SK-N-SH (cell line): Measurements from ENCODE around the gene NDUFA6. TPM values are rescaled to one million over a fixed set of nuclear protein-coding genes. Genes with fewer than 3 reads are reported as not detected.
"Not testable (repeated sequence)": the region's sequence is repeated elsewhere in the genome, so short reads cannot be mapped to it uniquely, and the experiment has no call there.

Experiments
- CTCF ChIA-PET: fragments of 300-600, 350-600 bp; formaldehyde crosslinking; extraction: SDS; loops from one replicate; lab custom pipeline; 2021; lab: Yijun Ruan, JAX
- POLR2A ChIA-PET: fragments of 350-600 bp; sonication (Branson Sonifier 250); formaldehyde crosslinking; extraction: SDS; loops from one replicate; lab custom pipeline; 2020; ENCODE audit warnings: antibody characterized with exemption, inconsistent platforms; lab: Yijun Ruan, JAX
- DNase-seq: peaks from one replicate; pipeline ENCODE4 v3.0.0; 2012
- H2AFZ ChIP-seq: fragments of 200-600 bp; sonication (generic); 2 replicates; pipeline ENCODE4 v1.8.1; 2016; ENCODE audit warnings: antibody characterized with exemption, mild to moderate bottlenecking, low read depth
- H3F3A ChIP-seq: fragments of 200-600 bp; sonication (generic); replicated peaks from 2 replicates; pipeline ENCODE3; 2016; ENCODE audit warnings: antibody characterized with exemption, mild to moderate bottlenecking; ENCODE audit not compliant: insufficient read depth
- H3K27ac ChIP-seq, 2 experiments: fragments of 200-500 bp in 1 of 2; fragments of 200-600 bp in 1 of 2; sonication (Bioruptor generic) in 1 of 2; sonication (generic), shearing (Covaris generic) in 1 of 2; 2 replicates each; pipeline versions ENCODE4 v1.5.1 to v1.6.1; 2014 to 2016; ENCODE audit warnings: low read depth in 2 of 2, inconsistent platforms in 1 of 2, low read length in 1 of 2, mild to moderate bottlenecking in 1 of 2, mixed read lengths in 1 of 2
- H3K27me3 ChIP-seq: fragments of 200-600 bp; sonication (generic), shearing (Covaris generic); 2 replicates; pipeline ENCODE4 v1.6.1; 2016; ENCODE audit warnings: mixed run types; ENCODE audit not compliant: insufficient read depth
- H3K36me3 ChIP-seq, 2 experiments: fragments of 200-500 bp in 1 of 2; fragments of 200-600 bp in 1 of 2; sonication (Bioruptor generic) in 1 of 2; sonication (generic) in 1 of 2; replicated peaks in 1 of 2; 2 replicates each; pipeline versions ENCODE3 to v1.5.1; 2014 to 2016; ENCODE audit warnings: low read length in 1 of 2, mild to moderate bottlenecking in 1 of 2; ENCODE audit not compliant: insufficient read depth in 2 of 2, control insufficient read depth in 1 of 2
- H3K4me1 ChIP-seq, 2 experiments: fragments of 200-500 bp in 1 of 2; fragments of 200-600 bp in 1 of 2; sonication (Bioruptor generic) in 1 of 2; sonication (generic), shearing (Covaris generic) in 1 of 2; 2 replicates each; pipeline versions ENCODE4 v1.5.1 to v1.6.1; 2014 to 2016; ENCODE audit warnings: low read depth in 1 of 2, low read length in 1 of 2, mixed run types in 1 of 2; ENCODE audit not compliant: insufficient read depth in 2 of 2, control insufficient read depth in 1 of 2
- H3K4me2 ChIP-seq: fragments of 200-600 bp; sonication (generic), shearing (Covaris generic); 2 replicates; pipeline ENCODE4 v1.6.1; 2017; ENCODE audit warnings: mixed run types
- H3K4me3 ChIP-seq, 2 experiments: fragments of 200-500 bp in 1 of 2; fragments of 200-600 bp in 1 of 2; sonication (Bioruptor generic) in 1 of 2; sonication (generic), shearing (Covaris generic) in 1 of 2; 2 replicates each; pipeline versions ENCODE4 v1.5.1 to v1.8.1; 2014 to 2016; ENCODE audit warnings: low read depth in 2 of 2, inconsistent platforms in 1 of 2, low read length in 1 of 2, mild to moderate bottlenecking in 1 of 2, mixed read lengths in 1 of 2, moderate library complexity in 1 of 2
- H3K79me2 ChIP-seq: fragments of 200-600 bp; sonication (generic); 2 replicates; pipeline ENCODE4 v1.8.1; 2017; ENCODE audit warnings: mild to moderate bottlenecking; ENCODE audit not compliant: insufficient read depth
- H3K9ac ChIP-seq: fragments of 200-600 bp; sonication (generic); 2 replicates; pipeline ENCODE4 v1.6.1; 2017; ENCODE audit warnings: mixed run types
- H3K9me2 ChIP-seq: fragments of 200-600 bp; sonication (generic); 2 replicates; pipeline ENCODE4 v1.6.1; 2017; ENCODE audit warnings: mixed run types
- H3K9me3 ChIP-seq: fragments of 200-600 bp; sonication (generic); 2 replicates; pipeline ENCODE4 v1.6.1; 2017; ENCODE audit warnings: mixed run types, mild to moderate bottlenecking, moderate library complexity
- H4K20me1 ChIP-seq: fragments of 200-600 bp; sonication (generic); 2 replicates; pipeline ENCODE4 v1.6.1; 2017; ENCODE audit warnings: mild to moderate bottlenecking, mixed run types; ENCODE audit not compliant: insufficient read depth
- EZH2phosphoT487 ChIP-seq: fragments of 200-600 bp; sonication (generic); IDR thresholded peaks from 2 replicates; pipeline ENCODE4 v1.6.1; 2017; ENCODE audit warnings: low read depth, mixed run types, mild to moderate bottlenecking, antibody characterized with exemption, moderate library complexity, borderline replicate concordance
- FOSL2 ChIP-seq: IDR thresholded peaks from 2 replicates; pipeline ENCODE4 v1.4.0; 2012; ENCODE audit warnings: low read depth, mild to moderate bottlenecking, moderate library complexity, borderline replicate concordance
- GATA2 ChIP-seq: sonication (generic); formaldehyde crosslinking; IDR thresholded peaks from 2 replicates; pipeline ENCODE4 v1.5.0; 2020; ENCODE audit warnings: mild to moderate bottlenecking, missing genetic modification reagents
- MAX ChIP-seq: IDR thresholded peaks from 2 replicates; pipeline ENCODE4 v1.4.0; 2012; ENCODE audit warnings: low read depth
- NFIC ChIP-seq: IDR thresholded peaks from 2 replicates; pipeline ENCODE4 v1.4.0; 2012; ENCODE audit warnings: borderline replicate concordance
- PBX3 ChIP-seq: IDR thresholded peaks from 2 replicates; pipeline ENCODE4; 2012
- POLR2AphosphoS5 ChIP-seq: IDR thresholded peaks from 2 replicates; pipeline ENCODE4 v1.6.1; 2012; ENCODE audit warnings: low read depth, low read length
- RAD21 ChIP-seq: IDR thresholded peaks from 2 replicates; pipeline ENCODE4 v1.6.1; 2012; ENCODE audit warnings: mild to moderate bottlenecking, low read length
- RCOR1 ChIP-seq: fragments of 150-350 bp; IDR thresholded peaks from 2 replicates; pipeline ENCODE4 v1.6.1; 2017; ENCODE audit warnings: antibody characterized with exemption, low read length
- TAF1 ChIP-seq: IDR thresholded peaks from 2 replicates; pipeline ENCODE4 v1.6.1; 2012; ENCODE audit warnings: low read depth, mild to moderate bottlenecking, low read length, moderate library complexity, borderline replicate concordance
- TCF12 ChIP-seq: IDR thresholded peaks from 2 replicates; pipeline ENCODE4 v1.4.0; 2012
- TEAD4 ChIP-seq: IDR thresholded peaks from 2 replicates; pipeline ENCODE4 v1.4.0; 2012; ENCODE audit warnings: mild to moderate bottlenecking, borderline replicate concordance; ENCODE audit not compliant: insufficient read depth
- WGBS: methylation state at CpG from one replicate; pipeline ENCODE4 v1.1.6; 2017; ENCODE audit warnings: low lambda C conversion rate; 5-methylcytosine and 5-hydroxymethylcytosine counted together
- polyA plus RNA-seq, 3 experiments: library from polyadenylated mRNA; depleted of rRNA; stranded (reverse); fragments of >200 nt; gene quantifications; 2 replicates each; pipeline ENCODE4 v1.2.3, GENCODE V29; 2012
- TF ChIP-seq, protein P1 (sequence below): IDR thresholded peaks from 2 replicates; pipeline ENCODE4 v1.4.0; 2012; ENCODE audit warnings: low read depth, borderline replicate concordance

NDUFA6 gene
- polyA plus RNA-seq, 1 of the 3 experiments (the other 2 are of a cell fraction) = 42.0 TPM

DNA sequence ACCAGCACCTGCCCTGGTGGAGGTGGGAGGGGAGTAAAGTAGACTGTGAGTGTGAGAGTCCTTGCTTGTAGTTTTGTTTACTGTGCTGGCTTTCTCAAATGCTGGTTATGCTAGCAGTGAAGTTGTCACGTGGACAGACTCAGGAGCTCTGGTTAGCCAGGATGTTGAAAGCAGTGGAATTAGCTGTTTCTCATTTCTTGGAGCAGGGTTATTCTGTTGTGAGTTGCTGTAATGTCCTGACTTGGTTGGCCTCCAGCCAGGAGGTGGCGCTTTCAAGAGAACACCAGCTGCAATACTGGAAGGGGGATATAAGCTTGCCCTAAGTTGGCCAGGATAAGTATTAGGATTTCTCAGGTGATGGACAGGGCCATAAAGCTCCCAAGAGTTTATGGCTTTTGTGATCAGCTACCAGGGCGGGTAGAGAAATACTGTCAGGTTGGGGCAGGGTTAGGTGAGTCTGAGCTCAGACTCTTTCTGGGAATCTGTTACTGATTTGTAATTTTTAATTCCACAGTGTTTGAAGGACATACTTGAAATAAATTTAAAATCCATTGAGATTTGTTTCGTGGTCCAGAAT lies 26.4 kb upstream of the NDUFA6 start:
- CTCF ChIA-PET = interaction anchor here (0.8 to 1.1 kb wide), 2 partner anchors 314 to 327 kb away, joined by 3 read pairs; no protein-coding TSS in a partner anchor
- 85% methylated on average over 2 of the region's 4 CpGs for WGBS
- Histone ChIP-seq H3K9ac (no peak overlapping the region), H2AFZ (no peak overlapping the region), H4K20me1 (no peaks in the 10 kb centered on the region), H3K4me2 (no peak overlapping the region), H3K27ac (no peak overlapping the region), H3K4me3 (no peak overlapping the region), H3K79me2 (no peaks in the 10 kb centered on the region), H3K36me3 (no peaks in the 10 kb centered on the region), H3K9me3 (no peaks in the 10 kb centered on the region), H3F3A (no peaks in the 10 kb centered on the region), H3K4me1 (no peaks in the 10 kb centered on the region), H3K9me2 (no peaks in the 10 kb centered on the region), H3K27me3 (no peaks in the 10 kb centered on the region)
- DNase-seq = no peak
- POLR2A ChIA-PET = no interaction called here
- no peak for TF ChIP-seq POLR2AphosphoS5
- TF ChIP-seq TAF1 = no peak
- no peak for TF ChIP-seq TEAD4
- TF ChIP-seq TCF12 = no peak
- no peak for TF ChIP-seq FOSL2
- TF ChIP-seq PBX3 = no peak
- no peak for TF ChIP-seq MAX
- no peak for TF ChIP-seq GATA2 (CRISPR knock-in tag)
- TF ChIP-seq, protein P1, sequence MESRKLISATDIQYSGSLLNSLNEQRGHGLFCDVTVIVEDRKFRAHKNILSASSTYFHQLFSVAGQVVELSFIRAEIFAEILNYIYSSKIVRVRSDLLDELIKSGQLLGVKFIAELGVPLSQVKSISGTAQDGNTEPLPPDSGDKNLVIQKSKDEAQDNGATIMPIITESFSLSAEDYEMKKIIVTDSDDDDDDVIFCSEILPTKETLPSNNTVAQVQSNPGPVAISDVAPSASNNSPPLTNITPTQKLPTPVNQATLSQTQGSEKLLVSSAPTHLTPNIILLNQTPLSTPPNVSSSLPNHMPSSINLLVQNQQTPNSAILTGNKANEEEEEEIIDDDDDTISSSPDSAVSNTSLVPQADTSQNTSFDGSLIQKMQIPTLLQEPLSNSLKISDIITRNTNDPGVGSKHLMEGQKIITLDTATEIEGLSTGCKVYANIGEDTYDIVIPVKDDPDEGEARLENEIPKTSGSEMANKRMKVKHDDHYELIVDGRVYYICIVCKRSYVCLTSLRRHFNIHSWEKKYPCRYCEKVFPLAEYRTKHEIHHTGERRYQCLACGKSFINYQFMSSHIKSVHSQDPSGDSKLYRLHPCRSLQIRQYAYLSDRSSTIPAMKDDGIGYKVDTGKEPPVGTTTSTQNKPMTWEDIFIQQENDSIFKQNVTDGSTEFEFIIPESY = no peak
- no peak for TF ChIP-seq NFIC
- TF ChIP-seq EZH2phosphoT487 = no peak
- no peak for TF ChIP-seq RAD21
- TF ChIP-seq RCOR1 = no peak

GRCh38 chr22:42115420-42115830 lies 24.9 kb upstream of the NDUFA6 start:
- CTCF ChIA-PET, H3K4me2 ChIP-seq, DNase-seq, H2AFZ ChIP-seq, H3K9me3 ChIP-seq, H3K9ac ChIP-seq, H4K20me1 ChIP-seq, H3K36me3 ChIP-seq, H3K27ac ChIP-seq, H3K79me2 ChIP-seq, H3F3A ChIP-seq, H3K9me2 ChIP-seq, H3K4me1 ChIP-seq, H3K27me3 ChIP-seq, H3K4me3 ChIP-seq, POLR2A ChIA-PET: not testable (repeated sequence)
- WGBS = 60% methylated on average over 6 of the region's 6 CpGs
